Inflammatory macrophage (primary cell): ENCODE data around the gene RASSF4.

Experiments
- DNase-seq, 2 donors: peaks; one replicate each; pipeline ENCODE4 v3.0.0-alpha.2; 2020 to 2022

Gene RASSF4

DNA sequence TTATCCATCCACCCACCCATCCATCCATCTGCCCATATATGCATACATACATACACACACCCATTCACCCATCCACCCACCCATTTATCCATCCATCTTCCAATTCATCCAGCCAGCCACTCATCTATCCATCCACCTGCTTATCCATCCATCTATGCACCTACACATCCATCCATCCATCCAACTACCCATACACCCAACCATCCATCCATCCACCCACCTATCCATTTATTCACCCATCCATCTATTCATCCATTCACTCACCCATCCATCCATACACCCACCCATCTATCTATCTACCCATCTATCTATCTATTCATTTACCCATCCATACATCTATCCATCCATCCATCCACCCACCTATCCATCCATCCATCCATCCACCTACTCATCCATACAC is 31.1 kb upstream of the RASSF4 start:
- no peak for DNase-seq

DNA sequence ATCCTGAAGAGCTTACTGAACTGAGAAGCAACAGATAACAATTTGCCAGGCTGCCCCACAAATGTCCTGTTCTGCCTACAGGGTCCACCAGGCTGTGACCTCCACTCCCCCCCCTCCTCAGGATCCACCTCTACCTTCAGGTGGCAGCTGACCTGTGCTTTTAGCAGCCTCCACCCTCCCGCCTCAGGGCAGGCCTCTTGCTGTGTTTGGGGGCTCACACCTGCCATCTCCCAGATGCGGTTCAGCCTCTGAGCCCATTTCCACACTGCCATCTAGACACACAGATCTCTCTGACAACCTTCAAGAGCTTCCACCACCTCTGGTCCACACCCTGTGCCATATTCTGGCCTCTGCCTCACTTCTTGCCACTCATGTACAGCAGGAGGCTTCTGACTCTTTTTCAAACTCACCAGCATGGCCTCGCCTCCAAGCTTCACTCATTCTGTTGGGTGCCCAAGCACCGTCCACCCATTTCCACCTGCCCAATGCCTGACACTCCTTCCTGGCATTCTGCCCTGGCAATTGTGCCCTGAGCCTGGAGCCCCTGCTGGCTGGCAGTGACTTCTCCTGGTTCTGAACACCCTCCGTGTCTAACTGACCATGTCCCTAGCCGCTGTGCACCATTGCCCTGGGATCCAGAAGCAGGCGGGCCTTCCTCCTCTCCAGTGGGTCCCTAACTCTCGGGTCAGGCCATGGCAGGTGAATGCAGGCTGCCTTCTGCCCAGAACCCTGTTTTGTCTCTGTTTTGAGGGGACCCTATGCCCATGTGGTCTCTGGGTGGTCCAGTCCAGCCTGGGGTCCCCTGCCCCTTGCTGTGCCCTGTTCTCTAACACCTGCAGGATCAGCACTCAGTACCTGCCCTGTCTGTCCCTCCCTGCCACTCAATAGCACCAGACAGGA is 30.0 kb upstream of the RASSF4 start:
- no peak for DNase-seq

DNA sequence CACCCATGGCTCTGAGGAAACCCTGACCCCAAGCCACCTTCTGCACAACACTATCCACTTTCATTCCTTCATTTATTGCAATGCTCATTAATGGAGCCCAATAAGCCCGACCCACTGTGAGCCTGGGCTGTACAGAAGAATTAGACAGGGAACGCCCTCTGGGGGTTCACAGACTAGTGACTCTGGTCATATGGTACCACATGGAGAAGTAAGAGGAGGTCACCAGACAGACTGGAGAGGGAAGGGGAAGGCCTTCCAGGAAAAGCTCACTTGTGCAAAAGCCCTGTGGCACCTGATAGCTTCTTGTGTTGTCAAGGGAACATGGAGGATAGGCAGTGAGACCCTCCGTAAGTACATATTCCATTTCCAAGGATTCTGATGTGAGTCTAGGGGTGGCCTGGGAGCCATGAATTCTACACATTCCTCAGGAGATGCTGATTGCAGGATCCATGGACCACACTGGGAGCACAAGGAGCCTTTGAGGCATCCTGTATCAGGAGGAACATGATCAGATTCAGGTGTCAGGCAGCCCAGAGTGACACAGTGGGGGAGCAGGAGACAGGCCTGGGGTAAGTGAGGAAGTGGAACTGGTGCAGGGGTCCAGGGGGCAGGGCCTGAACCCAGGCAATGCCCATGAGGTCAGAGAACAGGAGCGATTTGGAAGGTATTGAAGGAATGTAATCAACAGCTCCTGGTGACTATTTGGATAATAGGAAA is 28.5 kb upstream of the RASSF4 start:
- DNase-seq, result peak; percentile 78 to 79

DNA sequence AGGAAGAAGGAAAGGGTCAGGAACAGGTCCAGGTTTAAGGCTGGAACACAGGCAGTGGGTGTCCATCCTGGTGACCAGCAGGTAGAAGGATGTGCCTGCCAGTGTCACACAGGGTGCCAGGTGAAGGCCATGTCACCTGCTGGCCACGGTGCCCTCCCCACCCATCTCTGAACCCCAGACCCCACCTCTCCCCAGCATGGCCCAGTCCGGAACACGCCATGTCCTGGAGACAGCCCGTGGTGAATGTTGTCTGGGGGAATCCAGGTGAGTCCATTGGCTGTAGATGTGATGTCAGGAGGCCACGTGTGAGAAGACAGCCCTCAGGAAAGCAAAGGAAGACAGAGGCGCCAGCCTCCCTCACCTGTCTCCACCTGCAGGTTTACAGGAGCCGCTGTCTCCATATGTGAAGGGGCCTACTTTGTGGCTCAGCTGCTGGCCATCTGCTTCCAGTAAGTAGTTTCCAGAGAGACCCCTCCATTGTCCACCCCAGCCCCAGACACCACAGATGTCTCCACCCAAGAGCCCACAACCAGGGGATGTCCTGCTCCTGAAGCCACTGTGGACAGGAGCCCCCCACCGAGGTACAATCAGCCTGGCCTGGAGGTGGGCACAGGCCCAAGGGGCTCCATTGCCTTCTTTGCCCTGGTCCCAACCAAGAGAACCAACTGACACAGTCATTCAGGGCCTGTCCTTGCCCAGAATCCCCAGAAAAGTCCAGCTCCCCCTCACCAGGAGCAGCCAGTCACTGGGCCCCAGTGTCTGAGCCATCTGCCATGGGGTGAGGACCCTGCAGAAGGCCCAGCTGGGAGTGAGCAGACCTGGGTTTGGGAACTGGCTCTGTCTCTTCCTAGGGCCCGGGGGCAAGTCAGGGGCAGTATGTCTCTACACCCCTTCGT is 27.7 kb upstream of the RASSF4 start:
- no peak for DNase-seq

DNA sequence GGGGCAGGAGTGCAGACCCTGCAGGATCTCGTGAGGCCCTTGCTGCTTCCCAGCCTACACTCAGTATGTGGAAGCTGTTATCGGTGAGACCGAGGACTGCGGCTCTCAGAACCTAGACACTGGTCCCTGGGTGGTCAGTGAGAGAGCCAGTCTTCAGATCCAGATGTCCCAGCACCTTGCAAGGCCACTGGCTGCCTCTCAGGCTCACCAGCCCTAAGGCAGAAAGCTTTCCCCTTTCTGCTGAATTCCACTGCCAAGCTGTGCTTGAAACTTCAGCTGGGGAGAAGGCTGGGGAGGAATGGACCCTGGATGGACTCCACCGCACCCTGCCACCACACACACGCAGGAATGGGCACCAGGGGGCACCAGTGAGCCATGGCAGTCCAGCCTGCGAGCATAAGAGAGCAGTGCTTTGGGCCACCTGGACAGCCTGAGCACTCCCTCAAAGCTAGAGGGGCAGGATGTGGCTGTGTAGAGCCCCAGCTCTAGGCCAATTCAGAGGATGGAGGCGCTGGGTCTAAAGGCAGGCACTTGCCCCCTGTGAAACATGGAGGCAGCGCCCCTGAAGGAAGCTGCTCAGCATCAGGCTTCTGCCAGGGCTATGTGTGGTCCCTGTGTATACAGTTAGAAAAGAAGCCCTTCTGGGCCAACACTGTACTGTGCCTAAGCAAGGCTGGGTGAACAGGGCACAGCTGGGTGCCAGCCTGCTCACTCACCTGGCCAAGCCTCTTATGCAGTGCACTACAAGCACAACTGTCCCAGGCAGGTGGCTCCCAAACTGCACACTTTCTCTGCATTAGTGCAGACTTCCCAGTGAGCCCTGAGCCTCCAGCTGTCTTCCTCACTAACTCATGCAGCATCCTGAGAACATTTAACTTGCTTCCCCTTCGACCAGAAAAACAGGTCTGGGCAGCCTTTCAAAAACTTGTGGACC is 26.8 kb upstream of the RASSF4 start:
- DNase-seq, result peak; percentile 85

DNA sequence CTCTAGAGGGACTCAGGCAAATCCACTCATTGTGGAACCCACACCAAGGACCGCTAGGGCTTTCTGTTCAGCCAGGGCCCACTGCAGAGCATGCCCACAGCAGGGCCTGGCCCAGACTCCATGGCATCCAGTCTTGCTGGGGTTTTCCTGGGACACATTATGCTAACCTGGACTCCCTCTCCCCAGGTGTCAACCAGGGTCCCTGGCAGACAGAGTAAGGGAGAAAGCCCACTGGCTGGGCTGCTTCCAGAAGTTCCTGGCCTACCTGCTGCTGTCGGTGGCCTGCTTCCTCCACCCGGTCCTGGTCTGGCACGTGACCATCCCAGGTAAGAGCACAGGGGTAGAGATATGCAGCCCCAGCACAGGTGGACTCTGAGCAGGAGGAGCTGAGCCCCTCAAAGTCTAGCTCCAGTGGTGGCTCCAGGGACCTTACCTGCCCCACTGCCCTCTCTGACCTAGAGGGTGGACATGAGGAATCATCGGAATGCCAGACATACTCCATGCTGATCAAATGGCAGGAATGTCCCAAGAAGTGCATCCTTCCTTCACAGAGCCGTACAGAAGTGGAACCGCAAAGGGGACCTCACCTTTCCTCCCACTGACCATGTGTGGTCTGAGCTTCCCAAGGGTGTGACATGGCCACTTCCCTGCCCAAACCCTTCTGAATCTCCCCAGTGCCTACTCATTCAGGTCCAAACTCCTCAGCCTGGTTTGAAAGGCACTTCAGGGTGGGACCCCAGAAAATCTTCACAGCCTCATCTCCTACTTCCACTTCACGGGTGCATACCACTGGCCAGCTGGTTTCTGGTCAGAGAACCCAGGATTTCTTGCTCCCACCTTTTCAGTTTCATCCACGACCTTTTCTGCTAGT is 25.9 kb upstream of the RASSF4 start:
- DNase-seq, result no peak

DNA sequence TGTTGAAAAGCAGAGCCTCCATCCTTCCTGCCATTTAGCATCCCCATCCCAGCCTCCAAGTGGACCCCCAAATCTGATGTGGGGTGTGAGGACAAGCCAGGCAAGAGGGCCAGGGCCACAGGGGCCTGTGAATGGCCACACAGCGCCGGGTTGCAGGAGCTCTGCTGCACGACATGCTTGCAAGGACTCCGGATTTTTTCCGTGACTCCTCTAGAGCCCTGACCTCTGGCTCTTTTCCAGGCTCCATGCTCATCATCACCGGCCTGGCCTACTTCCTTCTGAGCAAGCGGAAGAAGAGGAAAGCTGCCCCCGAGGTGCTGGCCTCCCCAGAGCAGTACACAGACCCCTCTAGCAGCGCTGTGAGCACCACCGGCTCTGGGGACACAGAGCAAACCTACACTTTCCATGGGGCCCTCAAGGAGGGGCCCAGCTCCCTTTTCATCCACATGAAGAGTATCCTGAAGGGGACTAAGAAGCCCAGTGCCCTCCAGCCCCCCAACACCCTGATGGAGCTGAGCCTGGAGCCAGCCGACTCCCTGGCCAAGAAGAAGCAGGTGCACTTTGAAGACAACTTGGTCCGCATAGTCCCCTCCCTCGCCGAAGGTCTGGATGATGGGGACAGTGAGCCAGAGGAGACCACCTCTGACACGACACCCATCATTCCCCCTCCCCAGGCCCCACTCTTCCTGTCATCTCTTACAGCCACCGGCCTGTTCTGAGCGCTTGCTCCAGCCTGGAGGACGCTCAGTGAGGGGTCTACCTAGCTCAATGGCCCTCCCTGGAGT is 25.0 kb upstream of the RASSF4 start:
- peak in 1 of 2 donors; percentile 26 for DNase-seq

DNA sequence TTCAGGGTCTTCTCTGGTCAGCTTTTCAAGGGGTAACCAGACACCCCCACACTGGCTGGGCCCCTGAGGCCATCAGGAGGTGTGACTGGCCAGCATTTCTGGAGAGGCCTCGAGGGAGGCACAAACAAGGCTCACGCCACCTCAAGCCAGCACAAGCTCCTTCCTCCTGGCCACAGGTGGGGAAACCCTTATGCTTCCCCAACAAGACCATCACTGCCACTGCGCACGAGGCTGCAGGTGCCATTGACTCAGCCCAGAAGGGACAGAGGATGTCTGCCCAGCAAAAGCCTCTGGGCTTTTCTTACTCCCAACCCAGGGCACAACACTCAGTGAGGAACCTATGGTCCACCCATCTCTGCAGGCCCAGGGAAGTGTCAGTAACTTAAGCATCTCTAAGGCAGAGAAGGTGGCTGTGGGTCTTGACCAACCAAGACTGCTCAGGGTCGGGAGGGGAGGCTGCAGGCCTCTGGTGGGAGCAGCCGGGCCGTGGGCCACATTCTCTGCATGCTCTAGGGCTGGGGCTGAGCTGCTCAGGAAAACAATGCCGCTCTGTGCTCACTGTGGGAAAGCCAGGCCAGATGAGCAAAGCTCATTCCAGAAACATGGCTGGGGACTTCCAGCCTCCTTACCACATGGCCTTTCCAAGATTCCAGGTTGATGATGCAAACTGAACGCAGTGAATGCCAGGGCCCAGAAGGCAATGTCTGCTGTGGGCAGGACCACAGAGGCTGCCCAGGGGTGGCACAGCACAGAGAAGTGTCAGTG is 24.2 kb upstream of the RASSF4 start:
- no peak for DNase-seq

DNA sequence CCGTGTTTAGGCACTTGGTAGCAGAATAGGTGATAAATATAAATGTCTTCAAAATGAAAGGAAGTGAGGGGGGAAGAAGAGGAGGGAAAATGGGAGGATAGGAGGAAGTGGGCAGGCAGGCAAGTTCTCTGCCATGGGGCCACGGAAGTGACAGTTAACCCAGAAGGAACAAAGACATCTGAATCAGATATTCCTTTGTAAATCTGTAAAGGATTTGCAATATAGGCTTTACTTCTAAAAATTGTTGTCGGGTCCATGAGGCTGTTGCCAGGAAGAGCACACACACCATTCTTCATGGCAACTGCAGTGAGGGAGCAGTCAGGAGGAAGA is 23.7 kb upstream of the RASSF4 start:
- peak; percentile 28 to 34 for DNase-seq

DNA sequence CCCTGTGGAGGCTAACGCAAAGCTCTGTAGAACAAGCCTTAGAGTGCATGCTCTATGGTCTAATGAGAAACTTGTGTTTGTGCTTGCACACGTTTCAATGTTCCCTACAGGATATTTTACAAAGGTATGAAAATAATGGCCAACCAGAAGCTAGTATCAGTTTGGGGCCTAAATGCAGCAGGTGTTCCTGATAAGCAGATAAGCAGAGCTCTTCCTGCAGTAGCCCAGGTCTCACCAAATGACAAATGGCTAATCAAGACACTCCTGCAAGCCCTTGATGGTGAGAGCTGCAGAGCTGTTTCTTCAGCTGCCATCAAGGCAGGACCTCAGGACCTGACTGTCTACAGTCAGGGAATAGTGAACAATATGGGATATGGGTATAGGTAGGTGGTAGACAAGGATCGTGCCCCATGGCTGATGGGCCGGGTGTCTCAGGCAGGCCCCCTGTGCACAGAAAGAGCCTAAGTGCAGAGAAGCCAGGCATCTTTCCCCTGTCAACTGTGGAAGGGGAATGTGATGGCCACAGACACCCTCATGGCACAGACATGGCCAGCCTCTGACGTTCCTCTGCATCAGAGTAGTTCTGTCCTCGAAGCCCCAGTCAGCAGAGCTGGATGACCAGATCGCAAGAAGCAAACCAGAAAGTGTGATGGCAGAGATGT is 23.2 kb upstream of the RASSF4 start:
- no peak for DNase-seq

DNA sequence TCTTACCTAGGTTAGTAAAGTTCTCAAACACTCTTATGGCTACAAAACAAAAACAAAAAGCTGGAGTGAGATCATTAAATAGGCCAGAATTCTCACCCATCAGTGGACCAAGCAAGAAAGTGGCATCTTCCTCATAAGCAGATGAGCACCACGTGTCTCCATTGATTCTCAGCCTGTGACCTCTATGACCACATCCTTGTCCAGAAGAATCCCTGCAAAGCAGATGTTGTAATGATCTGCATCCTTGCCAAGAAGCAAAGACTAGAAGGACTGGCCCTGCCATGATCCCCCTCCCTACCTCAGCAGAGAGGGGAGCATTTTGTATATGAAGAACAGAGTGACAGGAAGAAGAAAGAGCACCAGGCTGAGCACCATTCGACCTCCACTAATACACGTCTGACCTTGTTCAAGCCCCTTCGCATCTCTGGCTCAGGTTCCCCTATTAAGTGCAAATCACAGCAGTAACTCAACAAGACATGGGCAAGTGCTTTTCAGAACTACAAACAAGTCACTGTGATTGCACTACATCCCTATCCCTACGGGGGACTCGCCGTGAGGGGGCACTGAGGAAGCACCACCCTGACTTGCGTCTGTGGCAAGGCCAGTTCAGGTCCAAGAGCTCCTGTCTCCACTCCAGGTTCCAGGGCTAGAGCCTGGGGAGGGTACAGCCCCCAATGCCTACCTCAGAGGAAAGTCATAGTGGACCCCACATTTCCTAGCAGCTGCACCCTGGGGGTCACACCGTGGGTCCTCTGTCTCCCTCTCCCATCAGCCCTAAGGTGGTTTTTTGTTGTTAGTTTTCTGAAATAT is 22.2 kb upstream of the RASSF4 start:
- peak; percentile 76 to 79 for DNase-seq

DNA sequence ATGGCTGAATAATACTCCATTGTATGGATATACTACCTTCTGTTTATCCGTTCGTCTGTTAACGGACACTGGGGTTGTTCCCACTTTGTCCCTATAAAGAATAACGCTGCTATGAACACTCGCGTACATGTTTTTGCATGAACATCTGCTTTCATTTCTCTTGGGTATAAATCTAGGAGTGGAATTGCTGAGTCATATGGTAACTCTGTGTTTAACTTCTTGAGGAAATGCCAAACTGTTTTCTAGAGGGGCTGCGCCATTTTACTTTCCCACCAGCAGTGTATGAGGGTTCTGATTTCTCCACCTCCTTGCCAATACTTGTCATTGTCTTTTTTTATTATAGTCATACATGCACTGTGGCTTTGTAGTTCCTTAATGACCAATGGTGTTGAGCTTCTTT is 20.6 kb upstream of the RASSF4 start:
- peak in 1 of 2 donors; percentile 47 for DNase-seq

DNA sequence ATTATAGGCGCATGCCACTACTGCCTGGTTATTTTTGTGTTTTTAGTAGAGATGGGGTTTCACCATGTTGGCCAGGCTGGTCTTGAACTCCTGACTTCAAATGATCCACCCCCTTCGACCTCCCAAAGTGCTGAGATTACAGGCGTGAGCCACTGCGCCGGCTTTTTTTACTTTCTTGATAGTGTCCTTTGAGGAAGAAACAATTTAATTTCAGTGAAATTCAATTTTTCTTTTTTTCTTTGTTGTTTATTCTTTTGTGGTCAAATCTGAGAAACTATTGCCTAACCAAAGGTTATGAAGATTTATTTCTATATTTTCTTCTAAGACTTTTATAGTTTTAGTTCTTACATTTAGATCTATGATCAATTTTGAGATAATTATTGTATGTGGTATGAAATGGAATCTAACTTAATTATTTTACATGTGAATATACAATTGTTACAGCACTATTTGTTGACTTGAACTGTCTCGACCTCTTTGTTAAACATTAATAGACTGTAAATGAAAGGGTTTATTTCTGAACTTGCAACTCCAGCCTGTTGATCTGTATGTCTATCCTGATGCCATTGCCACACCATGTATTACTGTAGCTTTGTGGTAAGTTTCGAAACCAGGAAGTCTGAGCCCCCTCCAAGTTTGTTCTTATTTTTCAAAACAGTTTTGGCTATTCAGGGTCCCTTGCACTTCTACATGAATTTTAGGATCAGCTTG is 19.8 kb upstream of the RASSF4 start:
- peak; percentile 81 to 84 for DNase-seq

DNA sequence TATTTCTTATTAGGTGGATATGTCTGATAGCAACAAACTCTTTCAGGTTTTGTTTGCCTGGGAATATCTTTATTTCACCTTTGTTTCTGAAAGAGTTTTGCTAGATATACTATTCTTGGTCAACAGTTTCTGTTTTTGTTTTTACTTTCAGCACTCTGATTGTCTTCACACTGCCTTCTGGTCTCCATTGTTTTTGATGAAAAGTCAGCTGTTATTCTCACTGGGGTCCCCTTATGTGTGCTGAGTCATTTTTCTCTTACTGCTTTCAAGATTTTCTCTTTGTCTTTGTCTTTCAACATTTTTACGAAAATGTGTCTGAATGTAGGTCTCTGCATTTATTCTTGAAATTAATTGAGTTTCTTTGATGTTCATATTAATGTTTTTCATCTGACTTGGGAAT is 15.2 kb upstream of the RASSF4 start:
- DNase-seq, result no peak

DNA sequence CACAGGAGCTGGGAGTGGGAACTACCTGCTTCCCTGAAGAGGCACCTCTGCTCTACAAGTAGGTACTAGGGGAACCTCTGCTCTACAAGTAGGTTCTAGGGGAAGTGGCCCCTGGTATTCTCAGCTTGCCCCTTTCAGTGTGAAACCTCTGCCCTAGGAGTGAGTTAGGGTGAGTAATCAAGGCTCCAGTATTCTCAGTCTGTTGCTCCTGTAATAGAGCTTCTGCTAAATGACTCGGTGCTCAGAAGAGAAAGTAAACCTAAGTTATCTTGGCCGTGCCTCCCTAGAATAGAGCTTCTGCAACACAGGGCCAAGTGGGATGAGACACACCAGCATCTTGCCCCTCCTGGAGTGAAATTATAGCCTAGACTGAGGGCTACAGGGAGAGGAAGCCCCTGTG is 13.4 kb upstream of the RASSF4 start:
- DNase-seq, result peak; percentile 61 to 73

DNA sequence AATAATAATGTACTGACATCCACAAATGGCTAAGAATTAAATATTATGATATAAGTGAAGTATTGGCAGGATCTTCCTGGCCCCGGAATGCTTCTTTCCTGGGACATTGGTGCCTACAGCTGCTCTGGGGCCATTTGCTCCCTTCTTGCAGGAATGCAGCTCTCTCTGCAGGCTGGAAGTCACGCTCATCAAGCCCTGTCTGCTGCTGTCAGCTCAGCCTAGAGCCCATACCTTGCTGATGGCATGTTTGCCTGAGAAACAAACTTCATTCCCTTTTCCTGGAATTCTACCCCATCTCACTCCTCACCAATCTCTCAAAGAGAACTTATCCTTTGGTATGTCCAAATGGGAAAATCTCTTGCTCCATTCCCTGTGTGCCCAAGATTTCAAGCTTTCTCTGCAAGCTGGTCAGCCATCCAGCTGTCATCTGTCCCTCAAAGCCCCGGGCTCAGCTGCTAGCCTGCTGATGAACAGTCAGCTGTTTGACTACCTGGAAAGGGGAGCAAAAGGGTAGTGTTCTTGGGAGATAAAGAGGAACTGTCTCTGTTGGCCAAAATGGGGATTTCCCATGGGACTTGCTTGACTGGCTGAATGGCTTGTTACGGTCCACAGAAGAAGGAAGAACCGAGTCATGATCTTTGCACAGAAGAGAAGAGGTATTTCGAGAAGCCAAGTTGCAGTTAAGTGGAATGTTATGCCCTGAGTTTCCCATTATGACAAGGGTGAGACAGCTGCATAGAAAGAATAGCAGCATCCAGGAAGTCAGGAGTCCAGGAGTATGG is 12.0 kb upstream of the RASSF4 start:
- peak; percentile 86 to 93 for DNase-seq
